H1 (cell line): ENCODE measurements around the gene UBE2L6. TPM values are rescaled to one million over a fixed set of nuclear protein-coding genes. Genes with fewer than 3 reads are reported as not detected.

ENCODE experiments used
- CTCF ChIA-PET: fragments of 300-600 bp; sonication (Branson Sonifier 250); formaldehyde crosslinking; loops from one replicate; lab custom pipeline; 2021; ENCODE audit not compliant: partially characterized antibody; lab: Charles Lee
- POLR2A ChIA-PET: fragments of 300-600 bp; sonication (Branson Sonifier 250); formaldehyde crosslinking; loops from one replicate; lab custom pipeline; 2021; ENCODE audit warnings: inconsistent platforms; ENCODE audit not compliant: partially characterized antibody; lab: Charles Lee
- DNase-seq, 2 experiments: peaks; one replicate each; pipeline versions ENCODE4 v3.0.0 to v3.0.0-alpha.2; 2010 to 2022; ENCODE audit warnings: low spot score in 2 of 2, low read depth in 1 of 2, mixed read lengths in 1 of 2
- FAIRE-seq: peaks from 2 replicates; lab custom pipeline; 2011; peaks lifted over from hg19 to GRCh38; lab: Jason Lieb, UNC
- H2AFZ ChIP-seq: 2 replicates; pipeline ENCODE4 v1.8.1; 2012; ENCODE audit warnings: low read length, inconsistent platforms
- H2AK5ac ChIP-seq: 2 replicates; pipeline ENCODE4 v1.6.1; 2013; ENCODE audit warnings: low read depth, low read length
- H2BK120ac ChIP-seq: replicated peaks from 2 replicates; pipeline ENCODE3; 2013; ENCODE audit warnings: low read depth, low read length, inconsistent platforms
- H2BK12ac ChIP-seq: 2 replicates; pipeline ENCODE4 v1.6.1; 2013; ENCODE audit warnings: low read depth, low read length
- H2BK15ac ChIP-seq: 2 replicates; pipeline ENCODE4 v1.6.1; 2013; ENCODE audit warnings: low read length
- H2BK20ac ChIP-seq: 2 replicates; pipeline ENCODE4 v1.6.1; 2013; ENCODE audit warnings: low read length
- H2BK5ac ChIP-seq: 2 replicates; pipeline ENCODE4 v1.6.1; 2013; ENCODE audit warnings: low read depth, low read length
- H3K14ac ChIP-seq: 2 replicates; pipeline ENCODE4 v1.6.1; 2013; ENCODE audit warnings: inconsistent platforms; ENCODE audit not compliant: insufficient read length
- H3K18ac ChIP-seq: 2 replicates; pipeline ENCODE4 v1.6.1; 2013; ENCODE audit warnings: low read length; ENCODE audit errors: extremely low read depth
- H3K23ac ChIP-seq: 2 replicates; pipeline ENCODE4 v1.6.1; 2013; ENCODE audit warnings: inconsistent platforms; ENCODE audit not compliant: insufficient read length
- H3K23me2 ChIP-seq: 2 replicates; pipeline ENCODE4 v1.6.1; 2013; ENCODE audit warnings: low read depth, low read length
- H3K27ac ChIP-seq: 2 replicates; pipeline ENCODE4 v1.6.1; 2011; ENCODE audit warnings: low read depth, low read length, inconsistent platforms
- H3K27me3 ChIP-seq, 4 experiments: replicated peaks in 1 of 4; 1 replicate in 1 of 4; 2 replicates in 3 of 4; pipeline versions ENCODE4 v1.6.1 to v1.8.1; 2011 to 2013; ENCODE audit warnings: low read length in 3 of 4, mild to moderate bottlenecking in 3 of 4, inconsistent platforms in 2 of 4, mixed read lengths in 2 of 4, moderate library complexity in 1 of 4; ENCODE audit not compliant: control insufficient read depth in 3 of 4, insufficient read depth in 3 of 4; ENCODE audit errors: extremely low read depth in 1 of 4
- H3K36me3 ChIP-seq, 4 experiments: 2 replicates each; pipeline versions ENCODE4 v1.6.1 to v1.8.1; 2011 to 2013; ENCODE audit warnings: mild to moderate bottlenecking in 4 of 4, low read length in 3 of 4, moderate library complexity in 2 of 4, control low read depth in 1 of 4, inconsistent platforms in 1 of 4; ENCODE audit not compliant: insufficient read depth in 4 of 4, control insufficient read depth in 2 of 4
- H3K4ac ChIP-seq: replicated peaks from 2 replicates; pipeline ENCODE3; 2013; ENCODE audit warnings: low read length, low read depth, mixed read lengths, inconsistent platforms; ENCODE audit not compliant: insufficient read length
- H3K4me1 ChIP-seq, 4 experiments: replicated peaks in 1 of 4; 1 replicate in 1 of 4; 2 replicates in 3 of 4; pipeline versions ENCODE4 v1.6.1 to v1.8.1; 2011 to 2013; ENCODE audit warnings: low read length in 3 of 4, inconsistent platforms in 2 of 4, mixed read lengths in 1 of 4; ENCODE audit not compliant: insufficient read depth in 4 of 4, control insufficient read depth in 3 of 4
- H3K4me2 ChIP-seq, 2 experiments: 2 replicates each; pipeline versions ENCODE4 v1.6.1 to v1.8.1; 2011 to 2013; ENCODE audit warnings: low read depth in 2 of 2, low read length in 2 of 2, control low read depth in 1 of 2, inconsistent platforms in 1 of 2, mild to moderate bottlenecking in 1 of 2; ENCODE audit not compliant: insufficient read depth in 1 of 2
- H3K4me3 ChIP-seq, 4 experiments: fragments of 200-600, 300-600 bp in 1 of 4; sonication (generic), shearing (Covaris generic), sonication (Bioruptor Twin) in 1 of 4; 2 replicates each; pipeline versions ENCODE4 v1.5.1 to v1.8.1; 2011 to 2016; ENCODE audit warnings: low read length in 4 of 4, low read depth in 3 of 4, control low read depth in 2 of 4, inconsistent platforms in 2 of 4, mild to moderate bottlenecking in 2 of 4, mixed read lengths in 1 of 4, moderate library complexity in 1 of 4; ENCODE audit not compliant: insufficient read depth in 2 of 4; ENCODE audit errors: extremely low read depth in 1 of 4
- H3K56ac ChIP-seq: replicated peaks from 2 replicates; pipeline ENCODE3; 2013; ENCODE audit warnings: low read depth, mild to moderate bottlenecking, mixed read lengths, low read length, inconsistent platforms; ENCODE audit not compliant: insufficient read length
- H3K79me1 ChIP-seq: 2 replicates; pipeline ENCODE4 v1.6.1; 2013; ENCODE audit warnings: low read depth, low read length, control low read depth
- H3K79me2 ChIP-seq, 2 experiments: 2 replicates each; pipeline versions ENCODE4 v1.6.1 to v1.8.1; 2012 to 2013; ENCODE audit warnings: low read length in 2 of 2, mild to moderate bottlenecking in 2 of 2, inconsistent platforms in 1 of 2; ENCODE audit not compliant: insufficient read depth in 2 of 2, control insufficient read depth in 1 of 2
- H3K9ac ChIP-seq, 4 experiments: replicated peaks in 1 of 4; 1 replicate in 1 of 4; 2 replicates in 3 of 4; pipeline versions ENCODE4 v1.6.1 to v1.8.1; 2011 to 2013; ENCODE audit warnings: low read depth in 3 of 4, low read length in 3 of 4, control low read depth in 2 of 4, mild to moderate bottlenecking in 2 of 4, moderate library complexity in 2 of 4, inconsistent platforms in 1 of 4; ENCODE audit errors: extremely low read depth in 1 of 4
- H3K9me3 ChIP-seq, 2 experiments: 2 replicates each; pipeline versions ENCODE4 v1.6.1 to v1.8.1; 2012 to 2013; ENCODE audit warnings: mild to moderate bottlenecking in 2 of 2, moderate library complexity in 2 of 2, control low read depth in 1 of 2, inconsistent platforms in 1 of 2, low read depth in 1 of 2, low read length in 1 of 2, mixed read lengths in 1 of 2; ENCODE audit not compliant: insufficient read depth in 2 of 2
- H4K20me1 ChIP-seq, 2 experiments: replicated peaks in 1 of 2; 2 replicates each; pipeline versions ENCODE3 to v1.8.1; 2011 to 2013; ENCODE audit warnings: inconsistent platforms in 2 of 2, low read length in 2 of 2, mild to moderate bottlenecking in 1 of 2; ENCODE audit not compliant: insufficient read depth in 2 of 2, control insufficient read depth in 1 of 2
- H4K5ac ChIP-seq: 2 replicates; pipeline ENCODE4 v1.6.1; 2013; ENCODE audit warnings: low read length, low read depth, mixed read lengths, inconsistent platforms; ENCODE audit not compliant: insufficient read length
- H4K8ac ChIP-seq: 2 replicates; pipeline ENCODE4 v1.8.0; 2013; ENCODE audit warnings: mild to moderate bottlenecking, moderate library complexity, low read length, inconsistent platforms; ENCODE audit not compliant: insufficient read depth; ENCODE audit errors: extremely low read depth
- H4K91ac ChIP-seq: replicated peaks from 2 replicates; pipeline ENCODE3; 2013; ENCODE audit warnings: low read length, mixed read lengths, inconsistent platforms; ENCODE audit not compliant: insufficient read length
- CTBP2 ChIP-seq: IDR thresholded peaks from 2 replicates; pipeline ENCODE4 v1.7.0; 2011; ENCODE audit warnings: borderline replicate concordance, mild to moderate bottlenecking, moderate library complexity, mixed read lengths, low read length; ENCODE audit not compliant: insufficient read depth, insufficient read length
- KDM5A ChIP-seq: fragments of 200-600 bp; IDR thresholded peaks from 2 replicates; pipeline ENCODE4 v1.7.1; 2012; ENCODE audit warnings: mild to moderate bottlenecking, low read length, inconsistent platforms, mixed read lengths
- WGBS, 2 experiments: shearing (Covaris generic) in 1 of 2; methylation state at CpG; one replicate each; pipeline versions ENCODE4 v1.1.6 to v1.1.7; 2013 to 2015; ENCODE audit warnings: low lambda C conversion rate in 2 of 2, mixed read lengths in 2 of 2, inconsistent platforms in 1 of 2, low coverage in 1 of 2, missing lambda C conversion rate in 1 of 2; ENCODE audit not compliant: insufficient replicate concordance in 2 of 2, insufficient coverage in 1 of 2, insufficient read length in 1 of 2; ENCODE audit errors: extremely low coverage in 1 of 2, missing lambda C conversion rate in 1 of 2; 5-methylcytosine and 5-hydroxymethylcytosine counted together
- polyA plus RNA-seq, 7 experiments: library from polyadenylated mRNA; depleted of rRNA in 3 of 7; stranded (reverse) in 5 of 7; unstranded in 2 of 7; fragments of >200 nt in 5 of 7; fragments of 200-250 nt in 2 of 7; gene quantifications; 1 replicate in 5 of 7; 2 replicates in 1 of 7; 4 replicates in 1 of 7; pipeline versions ENCODE4 v1.2.1 to v1.2.3, GENCODE V29; 2011 to 2013; ENCODE audit warnings: missing spikeins in 2 of 7, mixed read lengths in 2 of 7
- total RNA-seq: library from RNA; stranded (reverse); fragmentation: NEBNext Ultra II Directional; extraction: Animal tissue kit (Norgen Biotek cat#: 25700); gene quantifications from 2 replicates; pipeline ENCODE4 v1.2.1, GENCODE V29; 2021

UBE2L6 gene
- total and polyA plus RNA-seq, 2 of the 8 experiments (the other 6 are each of a cell fraction or from before 2014, with no cell fraction given) = 67.8 to 89.2 TPM

DNA sequence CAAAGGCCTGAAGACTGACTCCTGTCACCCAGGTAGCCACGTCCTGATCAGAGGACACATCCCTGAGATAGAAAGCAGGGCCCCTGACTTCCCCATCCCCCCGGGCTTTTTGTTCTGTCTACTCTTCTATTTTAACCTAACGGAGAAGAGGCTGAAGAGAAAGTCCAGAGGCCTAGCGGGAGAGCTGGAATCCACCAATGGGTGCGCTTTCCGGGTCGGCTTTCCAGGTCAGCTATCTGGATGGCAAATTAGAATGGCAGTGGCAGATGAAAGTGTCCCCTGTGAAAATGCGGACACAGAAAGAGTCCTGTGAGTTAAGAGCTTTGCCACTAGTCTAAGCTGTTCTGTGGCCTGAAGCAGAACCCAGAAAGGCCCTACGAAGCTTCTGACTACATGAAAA lies 16.9 kb upstream of the UBE2L6 start:
- Histone ChIP-seq H3K4ac (no peak overlapping the region), H3K23ac (no peak overlapping the region), H3K18ac (no peak overlapping the region), H2BK120ac (no peak overlapping the region), H3K4me2 (no peak overlapping the region), H3K36me3 (no peaks in the 10 kb centered on the region), H2AFZ (no peak overlapping the region), H3K9me3 (no peaks in the 10 kb centered on the region), H2AK5ac (no peak overlapping the region), H3K23me2 (no peaks in the 10 kb centered on the region), H2BK20ac (no peak overlapping the region), H3K79me1 (no peaks in the 10 kb centered on the region), H3K4me3 (no peak overlapping the region), H3K79me2 (no peaks in the 10 kb centered on the region), H3K27me3 (no peaks in the 10 kb centered on the region), H2BK5ac (no peak overlapping the region), H4K20me1 (no peaks in the 10 kb centered on the region), H2BK15ac (no peak overlapping the region), H3K56ac (no peak overlapping the region), H4K91ac (no peak overlapping the region), H2BK12ac (no peak overlapping the region), H3K14ac (no peak overlapping the region), H3K27ac (no peak overlapping the region), H3K9ac (no peak overlapping the region), H4K8ac (no peak overlapping the region), H3K4me1 (no peaks in the 10 kb centered on the region), H4K5ac (no peak overlapping the region)
- FAIRE-seq (no peak), DNase-seq (no peak)
- POLR2A ChIA-PET = interaction anchor here (1.0 to 51.1 kb wide), 5 partner anchors 10 to 88 kb away, joined by 3 to 1546 read pairs (median 4); partner anchors contain the start of genes CLP1, SERPING1 and YPEL4
- CTCF ChIA-PET = interaction anchor here (0.7 to 2.1 kb wide), 8 partner anchors 9 to 91 kb away, joined by 3 to 10 read pairs (median 4); partner anchors contain the start of gene UBE2L6
- TF ChIP-seq KDM5A (no peak), CTBP2 (no peak)
- 78% methylated on average over 9 of the region's 9 CpGs; no CpG with 5 or more reads in 1 of the 2 experiments for WGBS, 2 experiments
